ENCODE data around the gene CENPS. TPM values are rescaled to one million over a fixed set of nuclear protein-coding genes. Genes with fewer than 3 reads are reported as not detected.

The CENPS gene
- total and polyA plus RNA-seq, 9 of the 15 experiments (the other 6 are each of a cell fraction or from before 2014, with no cell fraction given) = 10.2 to 36.0 (median 26.0) TPM

- TF ChIP-seq UBTF (IDR thresholded peaks at IDR 0.05; ENCODE audit: borderline replicate concordance in 1 of 2, low read depth in 2 of 2, low read length in 2 of 2) (peak in 1 of 2 experiments; percentile 44; a peak in 1 of 4 replicates), NFE2L1 (tag; IDR thresholded peaks at IDR 0.05; ENCODE audit: borderline replicate concordance, low read depth) (no peak; the same call in 1 of the 2 replicates), TFAM (CRISPR knock-in tag; conservative IDR thresholded peaks at IDR 0.05) (no peak), KLF13 (tag; IDR thresholded peaks at IDR 0.05; ENCODE audit: borderline replicate concordance, low read depth) (peak; percentile 76), ZNF707 (CRISPR knock-in tag; conservative IDR thresholded peaks at IDR 0.05) (no peak), ZNF217 (CRISPR knock-in tag; IDR thresholded peaks at IDR 0.05) (no peak), GATAD2B (IDR thresholded peaks at IDR 0.05; ENCODE audit: borderline replicate concordance) (peak; percentile 65; the same call in 1 of the 2 replicates), RBM25 (IDR thresholded peaks at IDR 0.05; ENCODE audit: low read depth, low read length, severe bottlenecking) (peak; percentile 30), ZNF280B (CRISPR knock-in tag; IDR thresholded peaks at IDR 0.05) (no peak), NCOA4 (IDR thresholded peaks at IDR 0.05; ENCODE audit: partially characterized antibody) (no peak), FOS (IDR thresholded peaks at IDR 0.05; ENCODE audit: extremely low read depth, insufficient read length) (peak; percentile 7), NCOR1 (IDR thresholded peaks at IDR 0.05) (no peak; the same call in 1 of the 2 replicates), ZNF740 (CRISPR knock-in tag; IDR thresholded peaks at IDR 0.05) (peak; percentile 87), ZNF740 (tag; IDR thresholded peaks at IDR 0.05) (peak in 1 of 2 experiments; percentile 32; a peak in 1 of 4 replicates), SNRNP70 (optimal IDR thresholded peaks at IDR 0.05; ENCODE audit: low read depth, low read length) (no peak), SP1 (CRISPR knock-in tag; IDR thresholded peaks at IDR 0.05) (peak; percentile 77), MYBL2 (IDR thresholded peaks at IDR 0.05; ENCODE audit: low read depth) (no peak; the same call in 1 of the 2 replicates), MYBL2 (CRISPR knock-in tag; IDR thresholded peaks at IDR 0.05; ENCODE audit: borderline replicate concordance) (no peak), MAFK (IDR thresholded peaks at IDR 0.05; ENCODE audit: low read length) (peak; percentile 14; the same call in 1 of the 2 replicates)
Observed at GRCh38 chr1:10472220-10473144, 42.2 kb downstream of the CENPS start, which contains the start of gene DFFA (continued).

Measured in K562 (cell line).